H1 (cell line): Measurements from ENCODE around the gene MAN1A2. TPM values are rescaled to one million over a fixed set of nuclear protein-coding genes. Genes with fewer than 3 reads are reported as not detected.

Experiments
- CTCF ChIA-PET: fragments of 300-600 bp; sonication (Branson Sonifier 250); formaldehyde crosslinking; loops from one replicate; lab custom pipeline; 2021; ENCODE audit not compliant: partially characterized antibody; lab: Charles Lee
- POLR2A ChIA-PET: fragments of 300-600 bp; sonication (Branson Sonifier 250); formaldehyde crosslinking; loops from one replicate; lab custom pipeline; 2021; ENCODE audit warnings: inconsistent platforms; ENCODE audit not compliant: partially characterized antibody; lab: Charles Lee
- DNase-seq, 2 experiments: peaks; one replicate each; pipeline versions ENCODE4 v3.0.0 to v3.0.0-alpha.2; 2010 to 2022; ENCODE audit warnings: low spot score in 2 of 2, low read depth in 1 of 2, mixed read lengths in 1 of 2
- FAIRE-seq: peaks from 2 replicates; lab custom pipeline; 2011; peaks lifted over from hg19 to GRCh38; lab: Jason Lieb, UNC
- H2AFZ ChIP-seq: 2 replicates; pipeline ENCODE4 v1.8.1; 2012; ENCODE audit warnings: low read length, inconsistent platforms
- H2AK5ac ChIP-seq: 2 replicates; pipeline ENCODE4 v1.6.1; 2013; ENCODE audit warnings: low read depth, low read length
- H2BK120ac ChIP-seq: replicated peaks from 2 replicates; pipeline ENCODE3; 2013; ENCODE audit warnings: low read depth, low read length, inconsistent platforms
- H2BK12ac ChIP-seq: 2 replicates; pipeline ENCODE4 v1.6.1; 2013; ENCODE audit warnings: low read depth, low read length
- H2BK15ac ChIP-seq: 2 replicates; pipeline ENCODE4 v1.6.1; 2013; ENCODE audit warnings: low read length
- H2BK20ac ChIP-seq: 2 replicates; pipeline ENCODE4 v1.6.1; 2013; ENCODE audit warnings: low read length
- H2BK5ac ChIP-seq: 2 replicates; pipeline ENCODE4 v1.6.1; 2013; ENCODE audit warnings: low read depth, low read length
- H3K14ac ChIP-seq: 2 replicates; pipeline ENCODE4 v1.6.1; 2013; ENCODE audit warnings: inconsistent platforms; ENCODE audit not compliant: insufficient read length
- H3K18ac ChIP-seq: 2 replicates; pipeline ENCODE4 v1.6.1; 2013; ENCODE audit warnings: low read length; ENCODE audit errors: extremely low read depth
- H3K23ac ChIP-seq: 2 replicates; pipeline ENCODE4 v1.6.1; 2013; ENCODE audit warnings: inconsistent platforms; ENCODE audit not compliant: insufficient read length
- H3K23me2 ChIP-seq: 2 replicates; pipeline ENCODE4 v1.6.1; 2013; ENCODE audit warnings: low read depth, low read length
- H3K27ac ChIP-seq: 2 replicates; pipeline ENCODE4 v1.6.1; 2011; ENCODE audit warnings: low read depth, low read length, inconsistent platforms
- H3K27me3 ChIP-seq, 4 experiments: replicated peaks in 1 of 4; 1 replicate in 1 of 4; 2 replicates in 3 of 4; pipeline versions ENCODE4 v1.6.1 to v1.8.1; 2011 to 2013; ENCODE audit warnings: low read length in 3 of 4, mild to moderate bottlenecking in 3 of 4, inconsistent platforms in 2 of 4, mixed read lengths in 2 of 4, moderate library complexity in 1 of 4; ENCODE audit not compliant: control insufficient read depth in 3 of 4, insufficient read depth in 3 of 4; ENCODE audit errors: extremely low read depth in 1 of 4
- H3K36me3 ChIP-seq, 4 experiments: 2 replicates each; pipeline versions ENCODE4 v1.6.1 to v1.8.1; 2011 to 2013; ENCODE audit warnings: mild to moderate bottlenecking in 4 of 4, low read length in 3 of 4, moderate library complexity in 2 of 4, control low read depth in 1 of 4, inconsistent platforms in 1 of 4; ENCODE audit not compliant: insufficient read depth in 4 of 4, control insufficient read depth in 2 of 4
- H3K4ac ChIP-seq: replicated peaks from 2 replicates; pipeline ENCODE3; 2013; ENCODE audit warnings: low read length, low read depth, mixed read lengths, inconsistent platforms; ENCODE audit not compliant: insufficient read length
- H3K4me1 ChIP-seq, 4 experiments: replicated peaks in 1 of 4; 1 replicate in 1 of 4; 2 replicates in 3 of 4; pipeline versions ENCODE4 v1.6.1 to v1.8.1; 2011 to 2013; ENCODE audit warnings: low read length in 3 of 4, inconsistent platforms in 2 of 4, mixed read lengths in 1 of 4; ENCODE audit not compliant: insufficient read depth in 4 of 4, control insufficient read depth in 3 of 4
- H3K4me2 ChIP-seq, 2 experiments: 2 replicates each; pipeline versions ENCODE4 v1.6.1 to v1.8.1; 2011 to 2013; ENCODE audit warnings: low read depth in 2 of 2, low read length in 2 of 2, control low read depth in 1 of 2, inconsistent platforms in 1 of 2, mild to moderate bottlenecking in 1 of 2; ENCODE audit not compliant: insufficient read depth in 1 of 2
- H3K4me3 ChIP-seq, 4 experiments: fragments of 200-600, 300-600 bp in 1 of 4; sonication (generic), shearing (Covaris generic), sonication (Bioruptor Twin) in 1 of 4; 2 replicates each; pipeline versions ENCODE4 v1.5.1 to v1.8.1; 2011 to 2016; ENCODE audit warnings: low read length in 4 of 4, low read depth in 3 of 4, control low read depth in 2 of 4, inconsistent platforms in 2 of 4, mild to moderate bottlenecking in 2 of 4, mixed read lengths in 1 of 4, moderate library complexity in 1 of 4; ENCODE audit not compliant: insufficient read depth in 2 of 4; ENCODE audit errors: extremely low read depth in 1 of 4
- H3K56ac ChIP-seq: replicated peaks from 2 replicates; pipeline ENCODE3; 2013; ENCODE audit warnings: low read depth, mild to moderate bottlenecking, mixed read lengths, low read length, inconsistent platforms; ENCODE audit not compliant: insufficient read length
- H3K79me1 ChIP-seq: 2 replicates; pipeline ENCODE4 v1.6.1; 2013; ENCODE audit warnings: low read depth, low read length, control low read depth
- H3K79me2 ChIP-seq, 2 experiments: 2 replicates each; pipeline versions ENCODE4 v1.6.1 to v1.8.1; 2012 to 2013; ENCODE audit warnings: low read length in 2 of 2, mild to moderate bottlenecking in 2 of 2, inconsistent platforms in 1 of 2; ENCODE audit not compliant: insufficient read depth in 2 of 2, control insufficient read depth in 1 of 2
- H3K9ac ChIP-seq, 4 experiments: replicated peaks in 1 of 4; 1 replicate in 1 of 4; 2 replicates in 3 of 4; pipeline versions ENCODE4 v1.6.1 to v1.8.1; 2011 to 2013; ENCODE audit warnings: low read depth in 3 of 4, low read length in 3 of 4, control low read depth in 2 of 4, mild to moderate bottlenecking in 2 of 4, moderate library complexity in 2 of 4, inconsistent platforms in 1 of 4; ENCODE audit errors: extremely low read depth in 1 of 4
- H3K9me3 ChIP-seq, 2 experiments: 2 replicates each; pipeline versions ENCODE4 v1.6.1 to v1.8.1; 2012 to 2013; ENCODE audit warnings: mild to moderate bottlenecking in 2 of 2, moderate library complexity in 2 of 2, control low read depth in 1 of 2, inconsistent platforms in 1 of 2, low read depth in 1 of 2, low read length in 1 of 2, mixed read lengths in 1 of 2; ENCODE audit not compliant: insufficient read depth in 2 of 2
- H4K20me1 ChIP-seq, 2 experiments: replicated peaks in 1 of 2; 2 replicates each; pipeline versions ENCODE3 to v1.8.1; 2011 to 2013; ENCODE audit warnings: inconsistent platforms in 2 of 2, low read length in 2 of 2, mild to moderate bottlenecking in 1 of 2; ENCODE audit not compliant: insufficient read depth in 2 of 2, control insufficient read depth in 1 of 2
- H4K5ac ChIP-seq: 2 replicates; pipeline ENCODE4 v1.6.1; 2013; ENCODE audit warnings: low read length, low read depth, mixed read lengths, inconsistent platforms; ENCODE audit not compliant: insufficient read length
- H4K8ac ChIP-seq: 2 replicates; pipeline ENCODE4 v1.8.0; 2013; ENCODE audit warnings: mild to moderate bottlenecking, moderate library complexity, low read length, inconsistent platforms; ENCODE audit not compliant: insufficient read depth; ENCODE audit errors: extremely low read depth
- H4K91ac ChIP-seq: replicated peaks from 2 replicates; pipeline ENCODE3; 2013; ENCODE audit warnings: low read length, mixed read lengths, inconsistent platforms; ENCODE audit not compliant: insufficient read length
- BRCA1 ChIP-seq: IDR thresholded peaks from 2 replicates; pipeline ENCODE4 v1.6.1; 2012; ENCODE audit warnings: low read depth, low read length, improper control_type of control experiment
- CBX8 ChIP-seq: fragments of 300-800, 300-1000 bp; sonication (generic); IDR thresholded peaks from 2 replicates; pipeline ENCODE4 v1.7.1; 2016; ENCODE audit warnings: low read depth, low read length, borderline replicate concordance
- CREB1 ChIP-seq: IDR thresholded peaks from 2 replicates; pipeline ENCODE4 v1.6.1; 2012; ENCODE audit warnings: inconsistent platforms
- HDAC2 ChIP-seq, 2 experiments: fragments of 300-600 bp in 1 of 2; sonication (generic) in 1 of 2; IDR thresholded peaks; 2 replicates each; pipeline ENCODE4 v1.6.1; 2011 to 2012; ENCODE audit warnings: low read depth in 2 of 2, low read length in 2 of 2, mild to moderate bottlenecking in 2 of 2, moderate library complexity in 2 of 2, borderline replicate concordance in 1 of 2, inconsistent platforms in 1 of 2
- RAD21 ChIP-seq, 2 experiments: IDR thresholded peaks in 1 of 2; conservative IDR thresholded peaks in 1 of 2; 2 replicates each; pipeline ENCODE4 v1.6.1; 2011; ENCODE audit warnings: low read depth in 2 of 2, low read length in 2 of 2, improper control_type of control experiment in 1 of 2, inconsistent platforms in 1 of 2, mild to moderate bottlenecking in 1 of 2, moderate library complexity in 1 of 2
- RNF2 ChIP-seq: fragments of 200-900, 300-1000 bp; sonication (generic); IDR thresholded peaks from 2 replicates; pipeline ENCODE4 v1.7.1; 2016; ENCODE audit warnings: borderline replicate concordance, low read depth, mild to moderate bottlenecking, antibody characterized with exemption, low read length; ENCODE audit not compliant: poor library complexity, severe bottlenecking; ENCODE audit errors: missing control alignments
- SIRT6 ChIP-seq: IDR thresholded peaks from one replicate; pipeline ENCODE4 v1.7.1; 2012; ENCODE audit warnings: low read length, inconsistent platforms
- ZNF274 ChIP-seq: IDR thresholded peaks from 2 replicates; pipeline ENCODE4 v1.7.0; 2012; ENCODE audit warnings: low read length, borderline replicate concordance; ENCODE audit errors: extremely low read depth
- WGBS, 2 experiments: shearing (Covaris generic) in 1 of 2; methylation state at CpG; one replicate each; pipeline versions ENCODE4 v1.1.6 to v1.1.7; 2013 to 2015; ENCODE audit warnings: low lambda C conversion rate in 2 of 2, mixed read lengths in 2 of 2, inconsistent platforms in 1 of 2, low coverage in 1 of 2, missing lambda C conversion rate in 1 of 2; ENCODE audit not compliant: insufficient replicate concordance in 2 of 2, insufficient coverage in 1 of 2, insufficient read length in 1 of 2; ENCODE audit errors: extremely low coverage in 1 of 2, missing lambda C conversion rate in 1 of 2; 5-methylcytosine and 5-hydroxymethylcytosine counted together
- polyA plus RNA-seq, 7 experiments: library from polyadenylated mRNA; depleted of rRNA in 3 of 7; stranded (reverse) in 5 of 7; unstranded in 2 of 7; fragments of >200 nt in 5 of 7; fragments of 200-250 nt in 2 of 7; gene quantifications; 1 replicate in 5 of 7; 2 replicates in 1 of 7; 4 replicates in 1 of 7; pipeline versions ENCODE4 v1.2.1 to v1.2.3, GENCODE V29; 2011 to 2013; ENCODE audit warnings: missing spikeins in 2 of 7, mixed read lengths in 2 of 7
- total RNA-seq: library from RNA; stranded (reverse); fragmentation: NEBNext Ultra II Directional; extraction: Animal tissue kit (Norgen Biotek cat#: 25700); gene quantifications from 2 replicates; pipeline ENCODE4 v1.2.1, GENCODE V29; 2021
- TF ChIP-seq, protein P1 (sequence below): IDR thresholded peaks from 2 replicates; pipeline ENCODE4 v1.6.1; 2011; ENCODE audit warnings: low read length, improper control_type of control experiment

Gene MAN1A2
- total and polyA plus RNA-seq, 2 of the 8 experiments (the other 6 are each of a cell fraction or from before 2014, with no cell fraction given): 5.5 to 18.8 TPM

DNA sequence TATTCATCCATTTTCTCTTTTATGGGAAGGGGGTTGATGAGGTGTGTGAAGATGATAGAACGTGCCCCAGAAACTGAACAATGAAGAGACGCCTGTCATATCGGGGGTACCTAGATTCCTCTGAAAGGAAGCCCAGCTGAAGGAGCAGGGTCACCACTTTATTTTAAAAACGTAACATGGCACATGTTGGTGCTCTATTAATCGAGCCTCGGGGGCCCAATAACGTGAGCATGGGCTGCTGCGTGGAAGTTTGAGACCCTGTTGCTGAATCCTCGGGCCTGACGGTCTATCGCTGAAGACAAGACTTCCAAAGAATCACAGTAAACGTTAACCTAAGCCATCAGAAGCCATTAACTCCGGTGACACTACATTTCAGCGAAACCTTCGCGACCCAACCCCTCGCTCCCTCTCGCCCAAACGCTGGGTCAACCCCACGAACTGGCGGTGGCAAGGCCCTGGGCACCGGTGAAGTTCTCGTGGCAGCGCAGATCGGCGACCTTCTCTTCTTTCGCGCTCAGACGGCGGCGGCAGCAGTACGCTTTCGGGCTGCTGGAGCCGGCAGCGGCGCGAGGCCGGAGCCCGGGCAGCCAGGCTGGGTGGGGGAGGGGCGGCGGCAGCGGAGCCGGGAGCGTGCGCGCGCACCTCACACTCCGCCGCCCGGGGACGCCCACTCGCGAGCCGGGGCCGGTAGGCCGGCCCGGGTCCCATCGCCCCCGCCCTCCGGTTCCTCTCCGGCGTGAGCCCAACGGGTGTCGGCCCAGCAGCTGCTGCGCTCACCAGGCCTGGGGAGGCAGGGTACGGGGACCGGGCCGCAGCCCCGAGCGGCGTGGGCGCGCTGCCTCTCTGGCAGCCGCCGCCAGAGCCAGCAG, 838 bp upstream of the MAN1A2 start:
- H2BK12ac ChIP-seq: peak overlapping the region; percentile 73; the same call in 1 of the 2 replicates
- DNase-seq (peak; percentile 5 to 82), FAIRE-seq (no peak)
- H2BK15ac ChIP-seq: peak overlapping the region; percentile 20; the same call in 1 of the 2 replicates
- no peaks in the 10 kb centered on the region for H3K36me3 ChIP-seq
- H2BK5ac ChIP-seq: no peak overlapping the region
- 3% methylated on average over 61 of the region's 75 CpGs; no CpG with 5 or more reads in 1 of the 2 experiments for WGBS, 2 experiments
- peak overlapping the region; percentile 90 to 92 for H3K4me2 ChIP-seq
- H3K27ac ChIP-seq: peak overlapping the region; percentile 70
- CTCF ChIA-PET: no interaction called here
- H3K27me3 ChIP-seq: no peaks in the 10 kb centered on the region; a peak in 1 of 7 replicates
- peak overlapping the region; percentile 92; the same call in 1 of the 2 replicates for H3K18ac ChIP-seq
- peak overlapping the region; percentile 55 to 87 (median 81) for H3K4me3 ChIP-seq
- no peak overlapping the region for H3K23ac ChIP-seq
- peak overlapping the region; percentile 78; the same call in 1 of the 2 replicates for H2AFZ ChIP-seq
- H4K20me1 ChIP-seq: peaks cover 0 to 4% of the 10 kb centered on the region in 2 experiments
- H4K5ac ChIP-seq: peak overlapping the region; percentile 87
- peak overlapping the region; percentile 78 for H2BK120ac ChIP-seq
- no peaks in the 10 kb centered on the region for H3K79me1 ChIP-seq
- no peaks in the 10 kb centered on the region for H3K9me3 ChIP-seq
- peaks cover 12% of the 10 kb centered on the region for H3K23me2 ChIP-seq
- H3K4ac ChIP-seq: peak overlapping the region; percentile 95
- H2BK20ac ChIP-seq: no peak overlapping the region
- peak overlapping the region; percentile 70 for H3K56ac ChIP-seq
- peak overlapping the region; percentile 76 to 88 (median 87) for H3K9ac ChIP-seq
- no peak overlapping the region for H2AK5ac ChIP-seq
- no peak overlapping the region for H3K14ac ChIP-seq
- peak overlapping the region; percentile 79 for H4K91ac ChIP-seq
- H3K4me1 ChIP-seq: peaks cover 0 to 12% (median 3%) of the 10 kb centered on the region in 4 experiments; a peak in 4 of 7 replicates
- POLR2A ChIA-PET: no interaction called here
- peak overlapping the region; percentile 91 for H4K8ac ChIP-seq
- peaks cover 3 to 32% of the 10 kb centered on the region in 2 experiments; a peak in 3 of 4 replicates for H3K79me2 ChIP-seq
- TF ChIP-seq, protein P1, sequence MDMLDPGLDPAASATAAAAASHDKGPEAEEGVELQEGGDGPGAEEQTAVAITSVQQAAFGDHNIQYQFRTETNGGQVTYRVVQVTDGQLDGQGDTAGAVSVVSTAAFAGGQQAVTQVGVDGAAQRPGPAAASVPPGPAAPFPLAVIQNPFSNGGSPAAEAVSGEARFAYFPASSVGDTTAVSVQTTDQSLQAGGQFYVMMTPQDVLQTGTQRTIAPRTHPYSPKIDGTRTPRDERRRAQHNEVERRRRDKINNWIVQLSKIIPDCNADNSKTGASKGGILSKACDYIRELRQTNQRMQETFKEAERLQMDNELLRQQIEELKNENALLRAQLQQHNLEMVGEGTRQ: no peak
- TF ChIP-seq RAD21 (IDR thresholded peaks at IDR 0.05 in 1 of 2, conservative IDR thresholded peaks at IDR 0.05 in 1 of 2; ENCODE audit: low read depth in 2 of 2, low read length in 2 of 2) (peak in 1 of 2 experiments; percentile 24; a peak in 1 of 4 replicates), BRCA1 (no peak), CBX8 (no peak), CREB1 (no peak), ZNF274 (no peak), HDAC2 (IDR thresholded peaks at IDR 0.05; ENCODE audit: borderline replicate concordance in 1 of 2, low read depth in 2 of 2, low read length in 2 of 2) (peak in 1 of 2 experiments; percentile 16; a peak in 1 of 4 replicates), RNF2 (no peak), SIRT6 (no peak)
